Vagina (tissue), 2 donors: ENCODE results near the gene PDE4C. TPM values are rescaled to one million over a fixed set of nuclear protein-coding genes. Genes with fewer than 3 reads are reported as not detected.
A peak's percentile ranks its signal among the peaks of the same experiment; 100 is the strongest.

Source experiments
- DNase-seq, 2 donors: peaks; one replicate each; pipeline ENCODE4 v3.0.0-alpha.2; 2017; ENCODE audit errors: extremely low spot score in 2 of 2
- H3K27ac ChIP-seq: fragments of 200-600 bp; sonication (generic); one replicate; pipeline ENCODE4 v1.5.1; 2019
- H3K27me3 ChIP-seq: fragments of 200-600 bp; sonication (generic); one replicate; pipeline ENCODE4 v1.5.1; 2019
- H3K36me3 ChIP-seq, 2 donors: fragments of 200-600 bp; sonication (generic); one replicate each; pipeline ENCODE4 v1.5.1; 2017 to 2019
- H3K4me1 ChIP-seq: fragments of 200-600 bp; sonication (generic); one replicate; pipeline ENCODE4 v1.5.1; 2019
- H3K4me3 ChIP-seq, 2 donors: fragments of 200-600 bp; sonication (generic); 1 replicate in 1 of 2; 2 replicates in 1 of 2; pipeline ENCODE4 v1.5.1; 2016 to 2019
- H3K9me3 ChIP-seq: fragments of 200-600 bp; sonication (generic); one replicate; pipeline ENCODE4 v1.5.1; 2019
- POLR2A ChIP-seq, 2 donors: fragments of 450-650 bp; IDR thresholded peaks; one replicate each; pipeline ENCODE4 v1.6.1; 2017; ENCODE audit warnings: antibody characterized with exemption in 2 of 2, mild to moderate bottlenecking in 2 of 2, moderate library complexity in 2 of 2
- POLR2AphosphoS5 ChIP-seq, 2 donors: sonication (generic); formaldehyde crosslinking; IDR thresholded peaks; one replicate each; pipeline ENCODE4 v1.9.0; 2017; ENCODE audit warnings: antibody characterized with exemption in 2 of 2, mild to moderate bottlenecking in 2 of 2, low read depth in 1 of 2; ENCODE audit not compliant: insufficient read depth in 1 of 2
- intact Hi-C: fragments of 100-400 bp; cut with DNase I; formaldehyde crosslinking; loops from one replicate; pipeline ENCODE4 v1.15.1; 2023
- total RNA-seq: library from RNA; depleted of rRNA; stranded (reverse); fragments of >200 nt; gene quantifications from one replicate; pipeline ENCODE4 v1.2.3, GENCODE V29; 2016
- TF ChIP-seq, protein P1 (sequence below), 3 experiments: fragments of 450-650 bp in 2 of 3; fragments of 200-600 bp in 1 of 3; sonication (generic) in 1 of 3; IDR thresholded peaks; one replicate each; pipeline ENCODE4 v1.5.1; 2017 to 2019; ENCODE audit warnings: antibody characterized with exemption in 3 of 3, mild to moderate bottlenecking in 2 of 3, moderate library complexity in 2 of 3

Gene PDE4C
- total RNA-seq, 1 donor from 2014 or later, result 0.98 TPM

DNA sequence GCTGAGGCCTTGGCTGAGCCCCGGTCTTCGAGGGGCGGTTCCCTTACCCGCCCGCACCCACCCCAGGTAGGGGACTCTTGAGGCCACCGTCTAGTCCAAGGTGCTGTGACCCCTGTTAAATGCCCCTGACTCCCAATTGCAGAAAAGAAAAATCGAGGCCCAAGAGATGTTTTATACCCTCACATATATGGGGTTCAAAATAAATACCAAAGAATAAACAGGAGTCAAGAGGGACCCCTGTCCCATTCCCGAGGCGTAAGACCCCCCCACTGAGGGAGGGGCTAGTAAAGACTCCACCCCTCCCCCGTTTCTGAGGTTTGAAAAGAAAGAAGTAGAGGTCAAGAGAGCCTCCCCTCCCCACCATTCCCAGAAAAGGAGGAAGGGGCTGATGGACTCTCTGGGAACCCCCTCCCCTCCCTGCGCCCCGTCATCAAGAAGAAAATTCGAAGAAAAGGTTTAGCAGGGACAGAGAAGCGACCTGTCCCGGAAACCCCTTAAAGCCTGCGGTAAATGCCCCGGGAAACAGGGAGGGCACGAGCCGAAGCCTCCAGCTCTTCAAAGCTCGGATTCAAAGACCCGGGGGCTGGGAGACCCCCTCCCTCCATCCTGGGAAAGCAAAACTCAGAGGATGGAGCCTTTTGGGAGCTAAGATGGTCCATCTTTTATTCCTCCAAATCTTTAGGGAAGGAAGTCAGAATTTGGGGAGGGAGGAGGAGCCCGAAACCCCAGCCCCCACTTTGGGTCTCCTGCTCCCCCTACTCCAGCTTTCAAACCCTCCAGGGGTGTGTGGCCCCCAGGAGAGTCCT, 21.6 kb downstream of the PDE4C start:
- no peak for DNase-seq
- H3K27ac ChIP-seq, result peak overlapping the region; percentile 100
- H3K4me3 ChIP-seq, result peak overlapping the region; percentile 53 to 64
- H3K9me3 ChIP-seq, result no peaks in the 10 kb centered on the region
- TF ChIP-seq, protein P1, sequence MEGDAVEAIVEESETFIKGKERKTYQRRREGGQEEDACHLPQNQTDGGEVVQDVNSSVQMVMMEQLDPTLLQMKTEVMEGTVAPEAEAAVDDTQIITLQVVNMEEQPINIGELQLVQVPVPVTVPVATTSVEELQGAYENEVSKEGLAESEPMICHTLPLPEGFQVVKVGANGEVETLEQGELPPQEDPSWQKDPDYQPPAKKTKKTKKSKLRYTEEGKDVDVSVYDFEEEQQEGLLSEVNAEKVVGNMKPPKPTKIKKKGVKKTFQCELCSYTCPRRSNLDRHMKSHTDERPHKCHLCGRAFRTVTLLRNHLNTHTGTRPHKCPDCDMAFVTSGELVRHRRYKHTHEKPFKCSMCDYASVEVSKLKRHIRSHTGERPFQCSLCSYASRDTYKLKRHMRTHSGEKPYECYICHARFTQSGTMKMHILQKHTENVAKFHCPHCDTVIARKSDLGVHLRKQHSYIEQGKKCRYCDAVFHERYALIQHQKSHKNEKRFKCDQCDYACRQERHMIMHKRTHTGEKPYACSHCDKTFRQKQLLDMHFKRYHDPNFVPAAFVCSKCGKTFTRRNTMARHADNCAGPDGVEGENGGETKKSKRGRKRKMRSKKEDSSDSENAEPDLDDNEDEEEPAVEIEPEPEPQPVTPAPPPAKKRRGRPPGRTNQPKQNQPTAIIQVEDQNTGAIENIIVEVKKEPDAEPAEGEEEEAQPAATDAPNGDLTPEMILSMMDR (IDR thresholded peaks at IDR 0.05), result peak in 1 of 3 experiments; percentile 19
- TF ChIP-seq POLR2AphosphoS5 (IDR thresholded peaks at IDR 0.05; ENCODE audit: insufficient read depth in 1 of 2, low read depth in 1 of 2) (peak in 1 of 2 donors; percentile 73), POLR2A (IDR thresholded peaks at IDR 0.05) (peak in 1 of 2 donors; percentile 46)
- H3K4me1 ChIP-seq, result peaks cover 25% of the 10 kb centered on the region
- H3K36me3 ChIP-seq, result peaks cover 0 to under 1% of the 10 kb centered on the region in 2 donors
- H3K27me3 ChIP-seq, result no peaks in the 10 kb centered on the region
- intact Hi-C loops, result loop anchor here (10.0 kb wide), 1 partner anchor 50 kb away; a partner anchor contains a TSS

GRCh38 chr19:18203863-18204393, 22.3 kb downstream of the PDE4C start, which contains the start of gene RAB3A:
Gene RAB3A (minus strand): TSS chr19:18204042. CDS start chr19:18202740, 1,302 bp downstream.
- peak within 1 kb of the TSS; percentile 100 for H3K27ac ChIP-seq
- peaks cover 0 to 7% of the 10 kb centered on the region in 2 donors for H3K36me3 ChIP-seq
- DNase-seq, result peak; percentile 100
- H3K27me3 ChIP-seq, result no peaks in the 10 kb centered on the region
- intact Hi-C loops, result loop anchor here (10.0 kb wide), 1 partner anchor 51 kb away; a partner anchor contains a TSS
- no peaks in the 10 kb centered on the region for H3K9me3 ChIP-seq
- H3K4me1 ChIP-seq, result peaks cover 25% of the 10 kb centered on the region
- TF ChIP-seq POLR2AphosphoS5 (IDR thresholded peaks at IDR 0.05; ENCODE audit: insufficient read depth in 1 of 2, low read depth in 1 of 2), result peak; percentile 90 to 97
- TF ChIP-seq POLR2A (IDR thresholded peaks at IDR 0.05), result peak in 1 of 2 donors; percentile 60
- TF ChIP-seq, protein P1 (IDR thresholded peaks at IDR 0.05), result peak in 1 of 3 experiments; percentile 13
- H3K4me3 ChIP-seq, result peak within 1 kb of the TSS; percentile 64 to 87

- TF ChIP-seq POLR2A (IDR thresholded peaks at IDR 0.05) (no peak), POLR2AphosphoS5 (IDR thresholded peaks at IDR 0.05; ENCODE audit: insufficient read depth in 1 of 2, low read depth in 1 of 2) (no peak)
- TF ChIP-seq, protein P1 (IDR thresholded peaks at IDR 0.05), result no peak
- peak overlapping the region; percentile 70 for H3K27ac ChIP-seq
- H3K9me3 ChIP-seq, result no peaks in the 10 kb centered on the region
- DNase-seq, result no peak
- H3K4me3 ChIP-seq, result peak overlapping the region; percentile 64 to 87
- H3K27me3 ChIP-seq, result no peaks in the 10 kb centered on the region
- H3K36me3 ChIP-seq, result peaks cover 0 to 10% of the 10 kb centered on the region in 2 donors
- H3K4me1 ChIP-seq, result peaks cover 25% of the 10 kb centered on the region
- intact Hi-C loops, result loop anchor here (10.0 kb wide), 1 partner anchor 51 kb away; a partner anchor contains a TSS
Observed at GRCh38 chr19:18203408-18203862, 22.8 kb downstream of the PDE4C start.

- H3K36me3 ChIP-seq, result peaks cover 0 to 15% of the 10 kb centered on the region in 2 donors
- no peaks in the 10 kb centered on the region for H3K9me3 ChIP-seq
- intact Hi-C loops, result loop anchor here (10.0 kb wide), 1 partner anchor 52 kb away; a partner anchor contains a TSS
- no peak for DNase-seq
- no peaks in the 10 kb centered on the region for H3K27me3 ChIP-seq
- H3K27ac ChIP-seq, result peak overlapping the region; percentile 70
- H3K4me1 ChIP-seq, result peaks cover 25% of the 10 kb centered on the region
- H3K4me3 ChIP-seq, result peak overlapping the region; percentile 64 to 87
- TF ChIP-seq, protein P1 (IDR thresholded peaks at IDR 0.05), result peak in 1 of 3 experiments; percentile 8
- no peak for TF ChIP-seq POLR2A (IDR thresholded peaks at IDR 0.05)
Observed at GRCh38 chr19:18202778-18203407, 23.3 kb downstream of the PDE4C start.
